ENCODE data around the gene GGTA1. TPM values are rescaled to one million over a fixed set of nuclear protein-coding genes. Genes with fewer than 3 reads are reported as not detected.
"Not testable (repeated sequence)": the region's sequence is repeated elsewhere in the genome, so short reads cannot be mapped to it uniquely, and the experiment has no call there.

Gene GGTA1
- total RNA-seq: not detected

DNA sequence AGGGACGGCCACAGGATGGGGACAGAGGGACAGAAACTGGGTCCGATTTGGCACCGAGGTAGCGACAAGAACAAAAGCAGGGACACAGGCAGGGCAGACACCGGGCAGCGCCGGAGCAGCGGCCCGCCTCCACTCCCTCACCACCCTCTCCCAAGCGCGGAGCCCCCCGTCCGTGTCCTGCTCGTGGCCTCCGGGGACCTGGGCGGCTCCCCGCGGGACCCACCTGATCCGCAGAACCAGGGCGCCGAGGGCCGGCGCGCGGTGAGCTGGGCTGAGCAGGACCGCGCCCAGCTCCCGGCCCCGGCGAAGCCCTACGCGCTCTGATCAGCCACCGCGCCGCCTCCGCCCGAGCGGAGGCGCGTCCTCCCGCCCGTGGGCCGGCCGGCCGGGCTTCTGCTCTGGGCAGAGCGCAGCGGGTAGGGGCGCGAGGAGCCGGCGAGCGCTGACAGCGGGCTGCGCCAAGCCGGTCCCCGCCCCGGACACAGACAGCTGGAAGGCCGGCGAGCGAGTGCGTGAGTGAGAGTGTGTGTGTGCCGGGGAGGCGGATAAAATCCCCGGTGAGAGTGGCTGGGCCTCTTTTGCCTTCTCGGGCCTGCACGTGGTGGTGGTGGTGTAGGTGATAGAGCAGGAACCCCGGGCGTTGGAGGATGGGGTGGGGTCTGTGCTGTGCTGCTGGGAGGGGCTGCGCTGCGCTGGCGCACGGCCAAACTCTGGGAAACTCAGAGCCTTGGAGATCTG lies at the start of gene GGTA1:
Gene GGTA1, minus strand, starts transcription at position 418 of the 738 bp plus-strand sequence. CDS start 31,922 bp downstream, outside the sequence.
- POLR2A ChIA-PET: no interaction called here
- CTCF ChIA-PET: no interaction called here

DNA sequence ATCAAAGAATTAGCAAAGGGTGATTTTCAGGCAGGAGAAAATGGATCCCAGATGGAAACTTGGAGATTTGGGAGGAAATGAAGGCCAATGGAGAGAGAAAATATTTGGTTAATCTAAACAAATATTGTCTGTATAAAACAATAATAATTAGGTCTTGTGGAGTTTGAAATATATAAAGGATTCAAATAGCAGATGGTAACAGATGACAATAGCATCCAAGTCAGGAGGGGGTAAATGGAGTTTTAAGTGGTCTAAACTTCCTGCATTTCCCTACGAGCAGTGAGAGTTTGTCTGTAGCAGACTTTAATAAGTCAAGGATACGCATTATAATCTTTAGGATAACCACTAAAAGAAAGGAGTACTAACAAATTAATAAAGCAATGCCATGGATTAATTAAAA lies 49.0 kb upstream of the GGTA1 start:
- POLR2A ChIA-PET: no interaction called here
- CTCF ChIA-PET: interaction anchor here (0.6 kb wide), 1 partner anchor 78 kb away, joined by 3 read pairs; no protein-coding TSS in a partner anchor

DNA sequence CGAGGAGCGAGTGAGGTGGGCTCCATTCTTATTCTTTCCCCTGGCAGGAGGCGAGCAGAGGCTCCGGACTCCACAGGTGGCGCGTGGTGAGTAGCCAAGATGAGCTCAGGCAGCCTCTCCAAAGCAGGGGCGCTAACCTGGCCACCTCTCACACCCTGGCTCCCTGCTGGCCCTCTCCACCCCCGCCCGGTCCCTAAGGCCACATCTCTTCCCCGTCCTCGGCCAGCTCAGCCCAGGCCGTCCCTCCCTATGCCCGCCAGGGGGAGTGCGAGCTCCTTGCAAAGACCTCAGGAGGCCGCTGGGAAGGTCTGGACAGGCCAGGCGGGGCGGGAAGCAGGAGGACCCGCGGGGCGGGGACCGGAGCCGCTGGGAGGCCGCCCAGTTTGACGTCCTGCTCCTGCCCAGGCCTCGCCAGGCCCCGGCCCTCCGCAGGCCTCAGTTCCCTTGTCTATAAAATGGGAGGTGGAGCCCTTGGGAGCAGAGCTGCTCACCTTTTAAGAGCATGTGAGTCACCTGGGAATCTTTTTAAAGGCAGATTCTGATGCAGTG lies 46.3 kb upstream of the GGTA1 start:
- POLR2A ChIA-PET: no interaction called here
- CTCF ChIA-PET: interaction anchor here (0.6 to 2.2 kb wide), 6 partner anchors 11 to 142 kb away, joined by 3 to 8 read pairs (median 4); no protein-coding TSS in a partner anchor

DNA sequence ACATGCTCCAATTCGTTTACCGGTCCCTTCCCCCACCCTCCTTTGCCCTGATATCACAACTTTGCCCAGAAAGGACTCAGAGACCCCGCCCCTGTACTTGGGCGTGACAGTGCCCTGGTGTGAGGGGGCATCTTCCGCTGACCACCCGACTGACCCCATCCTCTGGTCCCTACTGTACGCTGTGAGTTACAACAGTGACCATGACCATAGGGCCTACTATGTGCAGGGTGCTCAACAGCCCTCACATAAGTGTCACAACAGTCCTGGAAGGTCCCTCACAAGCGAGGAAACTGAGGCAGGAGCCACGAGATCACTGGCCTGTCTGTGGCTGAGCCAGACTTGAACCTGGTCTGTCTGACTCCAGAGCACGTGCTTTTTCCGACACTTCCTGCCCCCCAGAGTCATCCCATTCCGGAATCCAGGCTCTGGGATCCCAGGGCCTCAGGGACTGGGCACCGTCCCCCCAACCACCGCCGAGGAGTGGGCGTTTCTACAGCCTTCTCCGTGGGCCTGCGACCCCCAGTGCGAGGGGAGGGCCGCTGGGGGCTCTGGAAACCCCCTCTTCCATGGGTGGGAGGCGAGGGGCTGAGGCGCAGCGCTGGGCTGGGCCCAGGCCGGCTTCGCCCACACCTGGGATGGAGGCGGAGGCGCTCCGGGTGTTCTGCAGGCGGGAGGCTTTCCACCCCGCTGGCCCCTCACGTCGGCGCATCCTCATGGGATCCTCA lies 45.7 kb upstream of the GGTA1 start:
- POLR2A ChIA-PET: no interaction called here

DNA sequence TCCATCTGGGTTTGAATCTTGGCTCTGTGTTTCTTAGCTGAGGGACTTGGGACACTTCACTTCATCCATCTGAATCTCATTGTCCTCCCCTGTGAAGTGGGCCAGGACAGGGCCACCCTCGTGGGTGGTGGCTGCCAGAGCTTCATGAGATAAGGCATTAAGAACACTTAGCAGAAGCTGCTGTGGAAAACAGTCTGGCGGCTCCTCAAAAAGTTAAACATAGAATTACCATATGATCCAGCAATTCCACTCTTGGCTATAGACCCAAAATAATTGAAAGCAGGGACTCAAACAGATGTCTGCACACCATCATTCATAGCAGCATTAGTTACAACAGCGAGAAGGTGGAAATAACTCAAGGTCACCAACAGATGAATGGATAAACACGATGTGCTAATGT lies 42.4 kb upstream of the GGTA1 start:
- CTCF ChIA-PET: no interaction called here
- POLR2A ChIA-PET: no interaction called here

More for the DNA sequence above, 45.7 kb upstream of the GGTA1 start:
- CTCF ChIA-PET: interaction anchor here (0.7 to 2.2 kb wide), 5 partner anchors 12 to 740 kb away, joined by 3 to 8 read pairs (median 5); no protein-coding TSS in a partner anchor

DNA sequence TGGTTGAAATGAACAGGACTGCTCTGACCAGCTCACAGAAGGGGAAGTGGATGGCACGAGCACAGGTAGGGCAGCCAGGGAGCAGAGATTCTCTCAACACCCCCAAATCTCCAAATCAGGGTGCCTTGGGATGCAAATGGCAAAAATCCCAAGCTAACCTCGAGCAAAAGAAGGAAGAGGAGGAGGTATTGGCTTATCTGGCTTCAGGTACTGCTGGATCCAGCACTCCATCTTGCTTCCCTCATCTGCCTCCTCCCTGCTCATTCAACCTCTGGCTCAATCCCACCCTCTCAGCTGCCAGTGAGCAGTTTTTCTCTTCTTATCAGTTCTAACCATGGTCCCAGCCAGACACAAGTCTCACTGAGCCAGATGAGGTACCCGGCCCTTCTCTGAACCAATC lies 41.6 kb upstream of the GGTA1 start:
- ChIA-PET CTCF (no interaction called here), POLR2A (no interaction called here)

DNA sequence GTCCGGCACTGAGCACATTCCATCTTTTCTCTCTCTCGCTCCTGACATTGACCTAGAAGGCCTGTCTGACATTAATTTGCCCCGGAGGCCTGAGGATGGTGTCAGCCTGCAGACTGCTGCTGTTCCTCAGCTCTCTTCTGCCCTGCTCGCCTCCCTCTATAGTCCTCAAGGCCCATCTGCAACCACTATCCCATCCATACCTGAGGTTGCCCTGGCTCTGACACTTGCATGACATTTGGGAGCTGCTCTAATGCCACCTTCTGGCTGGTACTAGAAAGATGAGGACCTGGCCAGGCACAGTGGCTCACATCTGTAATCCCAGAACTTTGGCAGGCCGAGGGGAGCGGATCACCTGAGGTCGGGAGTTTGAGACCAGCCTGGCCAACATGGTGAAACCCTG lies 38.6 kb upstream of the GGTA1 start:
- ChIA-PET CTCF (interaction anchor here (1.3 kb wide), 1 partner anchor 12 kb away, joined by 7 read pairs; no protein-coding TSS in a partner anchor), POLR2A (interaction anchor here (0.7 kb wide), 1 partner anchor 113 kb away, joined by 6 read pairs; no protein-coding TSS in a partner anchor)

DNA sequence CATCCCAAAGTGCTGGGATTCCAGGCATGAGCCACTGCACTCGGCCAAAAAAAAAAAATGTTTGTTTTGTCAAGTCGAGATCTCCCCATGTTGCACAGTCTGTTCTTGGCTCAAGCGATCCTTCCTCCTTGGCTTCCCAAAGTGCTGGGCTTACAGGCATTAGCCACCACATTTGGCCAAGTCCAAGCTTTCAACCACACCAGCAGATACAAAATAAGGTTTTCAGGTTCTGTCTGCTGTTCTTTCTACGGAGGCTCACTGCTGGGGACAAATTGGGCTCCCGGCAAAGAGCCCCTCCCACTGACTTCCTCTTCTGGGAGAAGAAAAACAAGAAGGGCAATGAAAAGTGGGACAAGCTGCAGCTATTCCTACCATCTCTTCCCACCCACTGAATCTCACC lies 37.6 kb upstream of the GGTA1 start:
- POLR2A ChIA-PET: no interaction called here
- CTCF ChIA-PET: no interaction called here

DNA sequence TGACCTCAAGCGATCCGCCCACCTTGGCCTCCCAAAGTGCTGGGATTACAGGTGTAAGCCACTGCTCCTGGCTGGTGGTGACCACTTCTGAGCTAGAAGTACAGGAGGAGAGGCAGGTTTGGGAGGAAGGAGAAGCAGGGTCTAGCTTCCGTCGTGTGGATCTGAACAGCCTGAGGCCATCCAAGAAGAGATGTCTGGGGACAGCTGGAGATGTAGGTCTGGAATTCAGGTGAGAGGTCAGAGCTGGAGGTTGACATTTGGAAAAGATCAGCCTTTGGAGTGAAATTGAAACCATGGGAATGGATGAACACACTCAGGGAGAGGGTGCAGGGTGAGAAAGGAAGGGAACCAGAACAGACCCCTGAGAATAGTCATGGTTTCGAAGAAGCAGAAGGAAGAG lies 33.2 kb upstream of the GGTA1 start:
- POLR2A ChIA-PET: no interaction called here
- CTCF ChIA-PET: interaction anchor here (1.0 kb wide), 1 partner anchor 35 kb away, joined by 3 read pairs; no protein-coding TSS in a partner anchor

DNA sequence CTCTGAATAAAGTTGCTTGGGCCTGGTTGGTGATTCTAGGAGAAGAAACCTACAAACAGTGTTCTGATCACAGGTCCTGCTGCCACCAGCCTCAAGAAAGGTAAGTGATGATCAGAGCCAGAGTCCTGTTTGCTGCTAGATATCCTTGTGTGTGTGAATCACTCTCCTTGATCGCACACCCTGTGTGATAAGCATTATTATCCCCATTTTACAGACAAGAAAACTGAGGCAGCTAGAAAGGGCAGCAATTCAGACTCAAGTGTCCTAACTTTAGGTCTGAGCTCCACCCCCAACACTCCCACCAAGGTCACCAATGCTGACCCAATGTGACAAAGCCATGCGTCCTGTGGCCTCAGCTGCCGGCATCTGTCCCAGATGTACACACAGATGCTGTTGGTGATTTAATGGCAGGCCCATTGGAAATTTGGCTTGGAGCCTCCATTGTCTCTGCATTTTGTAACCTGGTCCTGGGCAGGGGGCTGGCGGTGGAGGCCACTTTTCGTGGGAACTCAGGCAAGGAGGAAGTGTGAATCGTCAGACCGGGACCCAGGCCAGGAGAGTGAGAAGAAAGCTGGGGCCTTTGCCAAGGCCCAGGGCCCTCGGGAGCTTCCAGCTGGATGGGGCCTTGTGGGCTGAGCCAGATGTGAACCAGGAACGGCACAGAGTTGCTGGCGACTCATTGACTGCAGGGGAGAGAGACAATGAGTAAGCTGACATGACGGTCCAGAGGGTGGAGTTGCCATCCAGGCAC lies 29.8 kb upstream of the GGTA1 start:
- ChIA-PET CTCF (no interaction called here), POLR2A (no interaction called here)

DNA sequence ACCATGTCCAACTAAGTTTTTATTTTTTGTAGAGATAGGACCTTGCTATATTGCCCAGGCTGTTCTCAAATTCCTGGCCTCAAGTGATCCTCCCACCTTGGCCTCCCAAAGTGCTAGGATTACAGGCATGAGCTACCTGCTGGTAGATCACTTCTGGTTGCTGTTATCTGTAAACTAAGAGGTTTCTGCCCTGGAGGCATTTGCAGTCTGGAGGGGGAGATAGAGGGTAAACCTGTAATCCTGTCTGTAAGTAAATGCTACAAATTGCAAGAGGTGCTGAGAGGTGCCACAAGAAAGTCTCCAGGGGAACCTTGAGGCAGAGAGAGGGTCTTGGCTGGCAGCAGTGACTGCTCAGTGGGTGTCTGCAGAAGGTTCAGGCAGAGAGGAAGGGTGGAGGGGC lies 29.0 kb upstream of the GGTA1 start:
- ChIA-PET POLR2A (no interaction called here), CTCF (no interaction called here)

DNA sequence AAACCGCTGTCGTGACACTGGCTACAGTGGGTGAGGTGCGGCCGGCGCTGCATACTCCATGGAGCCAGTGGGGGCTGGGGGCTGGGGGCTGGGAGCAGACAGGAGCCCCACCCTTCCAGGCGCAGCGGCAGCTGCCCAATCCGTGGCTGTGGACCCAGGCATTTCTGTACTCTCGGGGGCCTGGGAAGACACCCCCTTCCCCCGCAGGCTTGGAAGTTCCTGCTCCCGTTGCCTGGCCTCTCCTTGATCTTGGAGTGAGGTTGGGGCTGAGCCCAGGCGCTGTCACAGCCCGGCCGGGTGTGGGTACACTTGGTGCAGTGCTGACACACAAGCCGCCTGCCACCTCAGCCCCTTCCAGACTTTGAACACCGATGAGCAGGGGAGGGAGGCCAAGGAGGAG lies 27.7 kb upstream of the GGTA1 start:
- CTCF ChIA-PET: no interaction called here
- POLR2A ChIA-PET: no interaction called here

DNA sequence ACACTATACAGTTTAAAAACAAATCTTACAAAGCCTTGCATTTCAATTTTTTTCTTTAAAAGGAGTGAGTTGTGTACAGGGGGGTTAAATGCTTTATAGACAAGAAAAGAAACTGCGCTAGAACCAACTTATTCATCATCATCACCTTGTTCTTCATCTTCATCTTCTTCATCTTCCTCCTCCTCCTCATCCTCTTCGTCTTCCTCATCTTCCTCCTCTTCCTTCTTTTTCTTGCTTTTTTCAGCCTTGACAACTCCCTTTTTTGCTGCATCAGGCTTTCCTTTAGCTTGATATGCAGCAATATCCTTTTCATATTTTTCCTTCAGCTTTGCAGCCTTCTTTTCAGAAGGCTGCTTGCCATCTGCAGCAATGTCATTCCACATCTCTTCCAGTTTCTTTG lies 20.0 kb upstream of the GGTA1 start:
- POLR2A ChIA-PET, CTCF ChIA-PET: not testable (repeated sequence)

DNA sequence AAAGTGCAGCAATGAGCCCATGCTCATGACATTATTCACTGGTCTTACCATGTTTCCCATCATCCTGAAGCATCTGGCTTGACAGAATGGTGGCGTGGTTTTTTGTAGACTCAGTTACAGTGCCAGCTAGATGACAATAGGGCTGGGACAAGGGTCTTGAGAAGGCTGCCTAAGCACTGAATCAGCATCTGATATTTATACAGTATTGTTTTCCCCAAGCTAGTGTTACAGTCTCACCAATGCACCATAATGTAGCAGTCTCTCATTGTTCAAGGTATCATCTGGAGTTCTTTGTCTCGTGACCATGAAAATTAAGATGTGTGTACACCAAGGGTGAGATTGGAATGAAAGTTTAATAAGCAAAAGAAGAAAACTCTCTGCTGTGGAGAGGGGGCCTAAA lies 19.0 kb upstream of the GGTA1 start:
- POLR2A ChIA-PET: no interaction called here
- CTCF ChIA-PET: no interaction called here

DNA sequence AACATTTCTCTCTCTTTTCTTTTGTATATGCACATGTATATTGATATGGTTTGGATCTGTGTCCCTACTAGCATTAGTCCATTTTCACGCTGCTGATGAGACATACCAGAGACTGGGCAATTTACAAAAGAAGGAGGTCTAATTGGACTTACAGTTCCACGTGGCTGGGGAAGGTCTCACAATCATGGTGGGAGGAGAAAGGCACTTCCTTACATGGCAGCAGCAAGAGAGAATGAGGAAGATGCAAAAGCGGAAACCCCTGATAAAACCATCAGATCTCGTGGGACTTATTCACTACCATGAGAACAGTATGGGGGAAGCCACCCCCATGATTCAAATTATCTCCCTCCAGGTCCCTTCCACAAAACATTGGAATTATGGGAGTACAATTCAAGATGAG lies 13.5 kb upstream of the GGTA1 start:
- CTCF ChIA-PET, POLR2A ChIA-PET: not testable (repeated sequence)

DNA sequence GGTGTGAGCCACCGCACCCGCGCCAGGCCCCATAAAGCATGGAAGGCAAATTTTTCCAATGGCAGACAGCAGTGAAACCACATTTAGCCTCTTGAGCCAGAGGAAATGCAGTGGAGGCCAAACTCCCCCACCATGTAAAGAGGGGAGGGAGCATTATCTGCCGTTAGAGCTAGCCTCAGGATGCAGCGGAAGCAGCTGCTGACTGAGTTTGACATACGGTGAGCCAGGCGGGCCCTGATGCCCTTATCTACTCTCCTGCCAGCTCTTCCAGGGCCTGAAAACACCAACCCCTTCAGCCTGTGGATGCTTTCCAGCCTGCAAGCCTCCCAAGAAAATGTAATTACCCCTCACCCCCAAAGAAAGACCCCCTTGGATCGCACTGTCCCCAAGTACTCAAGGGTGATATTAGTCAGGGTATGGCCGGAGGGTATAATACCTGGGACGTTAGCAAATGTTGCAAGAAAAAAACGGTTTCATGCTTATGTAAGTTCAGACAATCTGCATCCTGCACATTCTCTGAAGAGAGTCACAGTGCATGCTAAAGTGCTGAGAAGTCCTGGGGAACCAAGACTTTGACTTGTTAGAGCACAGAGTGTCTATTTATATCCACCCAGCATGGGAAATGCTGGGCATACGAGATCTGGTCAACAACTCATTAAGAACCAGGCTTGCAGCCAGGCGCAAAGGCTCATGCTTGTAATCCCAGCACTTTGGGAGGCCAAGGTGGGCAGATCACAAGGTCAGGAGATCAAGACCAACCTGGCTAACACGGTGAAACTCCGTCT lies 11.3 kb upstream of the GGTA1 start:
- POLR2A ChIA-PET: no interaction called here
- CTCF ChIA-PET: no interaction called here

DNA sequence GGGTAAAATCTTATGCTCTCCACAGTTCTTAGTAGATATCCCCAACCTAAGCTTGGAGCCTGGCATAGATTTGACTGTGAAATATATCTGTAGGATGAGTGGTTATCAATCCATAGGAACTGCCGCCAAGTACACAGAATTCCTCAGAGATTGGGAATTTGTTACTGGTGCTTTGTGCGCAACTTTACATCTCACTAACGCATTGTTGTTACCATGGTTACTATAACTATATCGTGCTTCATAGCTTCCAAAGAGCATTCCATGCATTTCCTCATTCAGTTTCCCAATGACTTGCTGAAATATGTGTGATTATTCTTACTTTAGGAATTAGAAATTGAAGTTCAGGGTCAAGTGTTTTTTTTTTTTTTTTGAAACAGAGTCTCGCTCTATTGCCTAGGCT lies 9.5 kb upstream of the GGTA1 start:
- ChIA-PET CTCF (no interaction called here), POLR2A (no interaction called here)

DNA sequence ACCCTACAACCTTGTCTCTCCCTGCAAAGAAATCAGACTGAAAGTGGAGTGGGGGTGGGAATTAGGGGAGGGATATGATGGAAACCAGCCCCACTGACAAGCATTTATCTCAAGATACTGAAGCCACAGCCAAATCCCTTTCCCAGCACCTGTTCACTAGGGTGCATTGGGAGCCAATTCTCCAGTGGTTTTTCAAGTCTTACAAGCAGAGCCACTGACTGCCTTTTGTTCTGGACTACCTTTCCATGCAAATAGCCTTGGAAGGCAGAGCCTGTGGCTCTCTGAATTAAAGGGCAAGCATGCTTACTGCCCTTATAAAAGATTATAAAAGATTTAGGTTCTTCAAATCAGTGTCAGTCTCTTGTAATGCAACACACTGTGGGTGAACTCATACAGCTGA lies 8.8 kb upstream of the GGTA1 start:
- CTCF ChIA-PET: no interaction called here

DNA sequence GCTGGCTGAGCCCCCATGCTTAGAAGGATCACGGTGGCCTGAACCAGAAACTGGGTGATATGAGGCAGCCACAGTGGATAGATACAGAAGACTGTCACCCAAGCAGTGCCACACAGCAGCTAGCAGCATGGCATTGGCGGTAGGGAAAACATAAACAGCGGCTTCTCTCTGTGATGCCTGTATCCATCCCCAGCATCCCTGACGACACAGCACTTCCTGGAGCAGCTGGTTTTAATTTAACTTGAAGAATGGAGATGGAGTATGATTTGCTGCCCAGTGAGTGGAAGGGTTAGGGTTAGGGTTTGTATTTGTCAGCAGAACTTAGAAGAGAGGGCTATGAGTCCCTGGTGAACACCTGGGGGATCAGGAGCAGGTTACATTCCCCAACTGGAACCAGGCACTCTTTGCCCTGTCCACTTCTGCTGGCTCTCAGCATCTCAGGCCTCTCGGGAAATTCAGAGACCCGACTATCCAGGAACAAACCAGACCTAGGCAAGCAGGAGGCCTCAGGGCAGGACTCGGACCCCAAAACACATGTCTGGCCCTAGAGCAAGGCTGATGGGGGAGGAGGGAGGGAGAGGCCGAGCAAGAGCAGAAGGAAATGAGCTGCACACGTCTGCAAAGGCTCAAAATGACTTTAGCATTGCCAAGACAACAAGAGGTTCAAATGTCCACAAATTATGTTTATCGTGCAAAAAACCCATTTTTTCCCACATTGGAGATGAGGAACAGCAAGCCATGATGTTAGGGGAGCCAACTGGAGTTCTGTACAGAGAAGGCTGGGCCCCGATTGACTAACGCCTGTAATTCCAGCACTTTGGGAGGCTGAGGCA lies 6.5 kb upstream of the GGTA1 start:
- POLR2A ChIA-PET: no interaction called here
- CTCF ChIA-PET: no interaction called here

More for the DNA sequence above, 8.8 kb upstream of the GGTA1 start:
- POLR2A ChIA-PET: no interaction called here

All from activated CD8-positive, alpha-beta memory T cell treated with anti-CD3 and anti-CD28 coated beads for 36 hours (primary cell).